OCI-LY7 (cell line): Measurements from ENCODE around the gene RXRA. TPM values are rescaled to one million over a fixed set of nuclear protein-coding genes. Genes with fewer than 3 reads are reported as not detected.

ENCODE experiments used
- BruUV-seq: library from RNA; stranded (reverse); fragments of 400-500 nt; replicated peaks from 2 replicates; lab custom pipeline; 2021; lab: Mats Ljungman, UMichigan
- CTCF ChIA-PET: fragments of 300-600 bp; sonication (Branson Sonifier 250); formaldehyde crosslinking; loops from one replicate; lab custom pipeline; 2022; ENCODE audit warnings: antibody characterized with exemption; ENCODE audit not compliant: unreplicated experiment; lab: Charles Lee
- POLR2A ChIA-PET: fragments of 300-600 bp; sonication (Branson Sonifier 250); formaldehyde crosslinking; loops from one replicate; lab custom pipeline; 2022; ENCODE audit warnings: antibody characterized with exemption; lab: Charles Lee
- DNase-seq: peaks from one replicate; pipeline ENCODE4 v3.0.0-alpha.2; 2015; ENCODE audit warnings: low spot score
- H2AFZ ChIP-seq: fragments of 200-600 bp; sonication (generic), shearing (Covaris generic); 2 replicates; pipeline ENCODE4 v1.6.1; 2014; ENCODE audit warnings: mild to moderate bottlenecking, antibody characterized with exemption, low read length, moderate library complexity
- H3K27ac ChIP-seq: fragments of 200-600 bp; sonication (generic); 2 replicates; pipeline ENCODE4 v1.5.1; 2014; ENCODE audit warnings: mixed run types, low read depth, mild to moderate bottlenecking, moderate library complexity, low read length, inconsistent platforms; ENCODE audit not compliant: poor library complexity, severe bottlenecking
- H3K36me3 ChIP-seq: fragments of 200-600 bp; sonication (generic); 2 replicates; pipeline ENCODE4 v1.6.1; 2014; ENCODE audit warnings: mild to moderate bottlenecking, antibody characterized with exemption, low read length, moderate library complexity, mixed read lengths; ENCODE audit not compliant: insufficient read depth
- H3K4me1 ChIP-seq: fragments of 200-600 bp; sonication (generic); 2 replicates; pipeline ENCODE4 v1.5.1; 2014; ENCODE audit warnings: mild to moderate bottlenecking, low read length; ENCODE audit not compliant: insufficient read depth, poor library complexity, severe bottlenecking
- H3K4me2 ChIP-seq: fragments of 200-600 bp; sonication (generic); 2 replicates; pipeline ENCODE4 v1.6.1; 2014; ENCODE audit warnings: mild to moderate bottlenecking, low read length
- H3K4me3 ChIP-seq: fragments of 200-600 bp; sonication (generic); 2 replicates; pipeline ENCODE4 v1.5.1; 2014; ENCODE audit warnings: mild to moderate bottlenecking, low read depth, low read length; ENCODE audit not compliant: poor library complexity, severe bottlenecking
- H3K79me2 ChIP-seq: fragments of 200-600 bp; sonication (generic); 2 replicates; pipeline ENCODE4 v1.6.1; 2016; ENCODE audit warnings: low read depth, mild to moderate bottlenecking, low read length, moderate library complexity, mixed read lengths; ENCODE audit not compliant: insufficient read depth
- H3K9me2 ChIP-seq: fragments of 200-600 bp; sonication (generic); 2 replicates; pipeline ENCODE4 v1.6.1; 2016; ENCODE audit warnings: mild to moderate bottlenecking, low read length, mixed read lengths; ENCODE audit not compliant: insufficient read depth
- H3K9me3 ChIP-seq: fragments of 200-600 bp; sonication (generic); 2 replicates; pipeline ENCODE4 v1.6.1; 2014; ENCODE audit warnings: mild to moderate bottlenecking, mixed run types, low read length, mixed read lengths
- H4K20me1 ChIP-seq: fragments of 200-600 bp; sonication (generic); 2 replicates; pipeline ENCODE4 v1.6.1; 2014; ENCODE audit warnings: mild to moderate bottlenecking, antibody characterized with exemption, low read length, moderate library complexity, mixed read lengths; ENCODE audit not compliant: insufficient read depth
- CTCF ChIP-seq: fragments of 200-600 bp; sonication (generic); conservative IDR thresholded peaks from 2 replicates; pipeline ENCODE4 v1.5.1; 2014; ENCODE audit warnings: mild to moderate bottlenecking, antibody characterized with exemption, low read length, moderate library complexity, mixed read lengths
- EZH2phosphoT487 ChIP-seq: fragments of 200-600 bp; sonication (generic); IDR thresholded peaks from 2 replicates; pipeline ENCODE4 v1.6.1; 2018; ENCODE audit warnings: low read depth, borderline replicate concordance, mild to moderate bottlenecking, mixed run types, antibody characterized with exemption, low read length, moderate library complexity, mixed read lengths
- intact Hi-C: fragments of 100-400 bp; cut with micrococcal nuclease; formaldehyde crosslinking; loops from one replicate; pipeline ENCODE4 v1.10.0; 2022; ENCODE audit not compliant: unreplicated experiment
- total RNA-seq, 2 experiments: library from RNA; depleted of rRNA in 1 of 2; stranded (reverse); fragments of >200 nt in 1 of 2; shearing (Covaris generic) in 1 of 2; gene quantifications; 2 replicates each; pipeline ENCODE4 v1.2.3, GENCODE V29; 2014 to 2022

The RXRA gene
- total RNA-seq, 2 experiments from 2014 or later = 0.25 to 0.40 TPM

- Histone ChIP-seq H3K4me3 (no peak overlapping the region), H3K4me1 (no peaks in the 10 kb centered on the region), H3K9me3 (no peaks in the 10 kb centered on the region), H3K36me3 (no peaks in the 10 kb centered on the region), H3K4me2 (no peak overlapping the region), H3K27ac (no peak overlapping the region), H3K79me2 (no peaks in the 10 kb centered on the region), H4K20me1 (no peaks in the 10 kb centered on the region), H3K9me2 (no peaks in the 10 kb centered on the region), H2AFZ (no peak overlapping the region)
- TF ChIP-seq EZH2phosphoT487 (no peak), CTCF (no peak)
- POLR2A ChIA-PET = no interaction called here
- intact Hi-C loops = no loop called here
- CTCF ChIA-PET = no interaction called here
- no peak for DNase-seq
- BruUV-seq = no TSS peak
These were observed 4.3 kb downstream of the RXRA start for GRCh38 chr9:134330590-134330989.

- Histone ChIP-seq H2AFZ (no peak overlapping the region), H3K9me3 (no peaks in the 10 kb centered on the region), H3K4me2 (no peak overlapping the region), H4K20me1 (no peaks in the 10 kb centered on the region), H3K4me3 (no peak overlapping the region), H3K79me2 (no peaks in the 10 kb centered on the region), H3K27ac (no peak overlapping the region), H3K4me1 (no peaks in the 10 kb centered on the region), H3K9me2 (no peaks in the 10 kb centered on the region), H3K36me3 (no peaks in the 10 kb centered on the region)
- ChIA-PET CTCF (no interaction called here), POLR2A (no interaction called here)
- intact Hi-C loops = no loop called here
- DNase-seq = no peak
- no TSS peak for BruUV-seq
- TF ChIP-seq EZH2phosphoT487 (no peak), CTCF (no peak)
These were observed 5.2 kb downstream of the RXRA start for GRCh38 chr9:134331186-134332025.

GRCh38 chr9:134332266-134332665 lies 6.0 kb downstream of the RXRA start:
- Histone ChIP-seq H3K27ac (no peak overlapping the region), H3K79me2 (no peaks in the 10 kb centered on the region), H4K20me1 (no peaks in the 10 kb centered on the region), H3K9me2 (no peaks in the 10 kb centered on the region), H3K4me1 (no peaks in the 10 kb centered on the region), H3K9me3 (no peaks in the 10 kb centered on the region), H3K4me2 (no peak overlapping the region), H2AFZ (no peak overlapping the region), H3K4me3 (no peak overlapping the region), H3K36me3 (no peaks in the 10 kb centered on the region)
- intact Hi-C loops = no loop called here
- CTCF ChIA-PET = no interaction called here
- TF ChIP-seq EZH2phosphoT487 = no peak
- TF ChIP-seq CTCF = no peak
- POLR2A ChIA-PET = no interaction called here
- no TSS peak for BruUV-seq
- DNase-seq = no peak
